Hematopoietic multipotent progenitor cell treated with erythropoietin and hydrocortisone succinate and interleukin-3 and kit ligand, for 17 days (in vitro differentiated cells): ENCODE measurements around the gene TNNI3.
A peak's percentile ranks its signal among the peaks of the same experiment; 100 is the strongest.
"Not testable (repeated sequence)": the region's sequence is repeated elsewhere in the genome, so short reads cannot be mapped to it uniquely, and the experiment has no call there.

Source experiments
- DNase-seq: peaks from one replicate; pipeline ENCODE4 v3.0.0-alpha.2; 2015; ENCODE audit warnings: low spot score

Gene TNNI3

GRCh38 chr19:55173186-55173713, 15.7 kb upstream of the TNNI3 start:
- no peak for DNase-seq

GRCh38 chr19:55172741-55173140, 15.2 kb upstream of the TNNI3 start:
- DNase-seq, result no peak

GRCh38 chr19:55172318-55172717, 14.8 kb upstream of the TNNI3 start:
- not testable (repeated sequence) for DNase-seq

GRCh38 chr19:55171440-55171839, 13.9 kb upstream of the TNNI3 start:
- DNase-seq, result no peak

- no peak for DNase-seq
These were observed 11.6 kb upstream of the TNNI3 start for GRCh38 chr19:55169136-55169535.

DNA sequence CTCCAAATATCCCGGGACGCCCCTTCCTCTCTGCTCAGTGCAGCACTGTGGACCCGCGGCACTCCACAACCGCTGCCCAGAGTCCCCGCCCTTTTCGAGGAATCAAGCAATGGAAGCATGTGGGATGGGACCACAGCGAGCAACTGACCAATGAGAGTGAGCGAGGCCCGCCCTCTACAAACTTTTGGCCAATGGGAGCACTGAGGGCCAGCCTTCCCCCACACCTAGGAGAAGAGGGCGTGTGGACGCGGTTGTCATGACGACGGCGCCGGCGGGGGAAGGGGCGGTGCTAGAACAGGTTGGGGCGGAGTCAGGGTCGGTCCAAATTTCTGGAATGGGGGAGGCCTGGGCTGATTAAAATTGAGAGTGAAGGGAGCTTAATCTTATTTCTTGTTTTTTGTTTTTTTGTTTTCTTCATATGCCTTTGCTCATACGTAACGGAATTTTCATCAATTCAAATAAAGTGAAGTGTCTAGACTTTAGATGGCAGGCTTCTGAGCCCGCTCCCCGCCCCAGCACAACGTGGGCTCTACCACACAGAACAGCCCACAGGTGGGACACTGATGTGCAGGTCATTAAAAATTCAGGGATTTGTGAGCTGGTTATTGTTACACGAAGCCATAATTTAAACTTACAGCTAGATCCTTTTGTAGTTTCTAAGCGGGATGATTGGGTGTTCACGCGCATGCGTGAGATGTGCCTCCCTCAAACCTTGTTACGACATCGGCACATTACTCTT, 9.2 kb upstream of the TNNI3 start, which contains the start of gene DNAAF3:
Gene DNAAF3 (minus strand): TSS at position 84 of the 739 bp plus-strand sequence. CDS start 200 bp downstream, outside the sequence.
- peak; percentile 89 for DNase-seq

DNA sequence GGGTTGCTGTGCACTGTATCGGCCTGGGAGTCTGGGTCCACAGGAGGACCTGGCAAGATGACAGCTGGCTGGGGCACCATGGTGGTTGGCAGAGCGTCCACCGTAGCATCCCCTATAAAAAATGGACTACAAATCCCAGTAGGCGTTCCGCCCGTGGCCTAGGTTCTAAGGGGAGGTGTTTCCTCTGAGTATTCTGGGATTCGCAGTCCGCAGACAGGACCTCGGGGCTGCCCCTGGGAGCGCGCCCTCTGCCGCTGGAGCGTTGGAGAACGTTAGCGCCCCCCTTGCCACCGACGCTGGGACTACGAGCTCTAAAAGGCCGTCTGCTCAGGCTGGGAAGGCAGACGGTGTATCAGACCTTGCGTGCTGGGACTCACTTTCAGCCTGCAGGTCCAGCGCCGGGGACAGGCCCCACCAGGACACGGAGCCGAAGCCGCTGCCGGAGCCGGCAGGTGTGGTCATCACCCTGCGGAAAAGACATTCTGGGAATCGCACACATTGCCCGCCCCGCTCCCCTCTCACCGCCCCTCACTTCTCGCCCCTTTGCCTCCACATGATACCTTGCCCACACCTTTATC, 8.5 kb upstream of the TNNI3 start:
- DNase-seq, result peak; percentile 32

- no peak for DNase-seq
These were observed 4.2 kb upstream of the TNNI3 start for GRCh38 chr19:55161571-55162322.

- DNase-seq, result no peak
These were observed 3.4 kb upstream of the TNNI3 start for GRCh38 chr19:55160986-55161365.

- DNase-seq, result peak; percentile 93
These were observed 2.8 kb upstream of the TNNI3 start for GRCh38 chr19:55160128-55160985.

DNA sequence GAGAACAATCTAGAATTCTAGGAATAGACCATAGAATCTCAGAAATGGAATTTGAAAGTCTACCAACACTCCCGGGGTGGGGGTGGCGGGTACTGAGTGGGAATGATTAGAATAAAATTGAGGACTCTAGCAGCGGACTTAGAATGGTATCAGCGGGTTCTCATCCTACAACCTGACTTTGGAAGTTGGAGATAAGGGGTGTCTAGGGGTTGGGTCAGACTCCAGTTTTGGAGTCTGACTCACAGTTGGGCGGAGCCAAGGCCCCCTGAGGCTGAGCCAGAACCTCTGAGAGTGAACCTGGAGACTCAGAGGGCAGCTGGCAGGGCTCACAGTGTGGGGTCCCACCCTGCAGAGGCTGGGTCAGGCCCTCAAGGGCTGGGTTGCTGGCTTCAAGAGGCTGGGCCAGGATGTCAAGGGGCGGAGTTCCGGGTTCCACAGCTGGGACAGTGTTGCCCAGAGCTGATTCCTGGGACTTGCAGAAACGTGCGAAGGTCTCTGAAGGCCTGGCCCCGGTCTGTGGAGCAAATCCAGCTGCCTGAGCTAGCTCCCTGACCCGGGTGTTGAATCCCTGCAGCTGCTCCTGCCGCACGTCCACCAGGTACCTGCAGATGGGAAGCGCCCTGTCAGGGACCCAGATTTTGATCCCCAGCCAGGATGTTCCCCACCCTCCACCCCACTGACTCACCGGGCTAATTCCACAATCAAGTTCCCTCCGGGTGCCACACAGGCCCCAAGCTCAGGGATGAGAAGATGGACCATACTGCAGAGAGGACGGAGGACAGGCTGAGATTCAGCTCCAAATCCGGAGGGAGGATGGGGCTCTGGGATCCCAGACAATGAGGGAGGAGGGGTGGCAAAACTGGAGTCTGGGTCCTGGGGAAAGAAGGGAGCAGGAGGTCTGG, 1.6 kb upstream of the TNNI3 start:
- peak; percentile 82 for DNase-seq

DNA sequence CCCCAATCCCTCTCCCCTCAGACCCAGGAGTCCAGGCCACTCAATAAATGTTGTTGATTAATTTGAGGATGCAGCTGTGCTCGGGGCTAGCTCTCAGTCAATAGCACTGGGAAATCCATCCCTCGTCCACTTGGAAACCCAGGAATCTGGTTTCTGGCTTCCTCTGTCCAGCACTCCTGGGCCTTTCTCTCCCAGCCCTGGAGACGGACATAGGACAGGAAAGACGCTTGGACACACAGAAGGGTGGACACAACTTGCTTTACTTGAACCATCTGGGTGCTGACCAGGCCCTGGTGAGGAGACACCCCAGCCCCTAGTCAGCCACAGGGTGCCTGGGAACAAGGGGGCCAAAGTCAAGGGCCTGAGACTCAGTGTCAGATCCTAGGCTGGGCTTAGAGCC, 891 bp upstream of the TNNI3 start:
- no peak for DNase-seq

GRCh38 chr19:55156202-55157063, 1.1 kb downstream of the TNNI3 start:
- DNase-seq, result peak; percentile 44

GRCh38 chr19:55155784-55156183, 1.7 kb downstream of the TNNI3 start:
- DNase-seq, result not testable (repeated sequence)

GRCh38 chr19:55153652-55154264, 3.8 kb downstream of the TNNI3 start:
- DNase-seq, result no peak

GRCh38 chr19:55152017-55152416, 5.5 kb downstream of the TNNI3 start:
- no peak for DNase-seq

DNA sequence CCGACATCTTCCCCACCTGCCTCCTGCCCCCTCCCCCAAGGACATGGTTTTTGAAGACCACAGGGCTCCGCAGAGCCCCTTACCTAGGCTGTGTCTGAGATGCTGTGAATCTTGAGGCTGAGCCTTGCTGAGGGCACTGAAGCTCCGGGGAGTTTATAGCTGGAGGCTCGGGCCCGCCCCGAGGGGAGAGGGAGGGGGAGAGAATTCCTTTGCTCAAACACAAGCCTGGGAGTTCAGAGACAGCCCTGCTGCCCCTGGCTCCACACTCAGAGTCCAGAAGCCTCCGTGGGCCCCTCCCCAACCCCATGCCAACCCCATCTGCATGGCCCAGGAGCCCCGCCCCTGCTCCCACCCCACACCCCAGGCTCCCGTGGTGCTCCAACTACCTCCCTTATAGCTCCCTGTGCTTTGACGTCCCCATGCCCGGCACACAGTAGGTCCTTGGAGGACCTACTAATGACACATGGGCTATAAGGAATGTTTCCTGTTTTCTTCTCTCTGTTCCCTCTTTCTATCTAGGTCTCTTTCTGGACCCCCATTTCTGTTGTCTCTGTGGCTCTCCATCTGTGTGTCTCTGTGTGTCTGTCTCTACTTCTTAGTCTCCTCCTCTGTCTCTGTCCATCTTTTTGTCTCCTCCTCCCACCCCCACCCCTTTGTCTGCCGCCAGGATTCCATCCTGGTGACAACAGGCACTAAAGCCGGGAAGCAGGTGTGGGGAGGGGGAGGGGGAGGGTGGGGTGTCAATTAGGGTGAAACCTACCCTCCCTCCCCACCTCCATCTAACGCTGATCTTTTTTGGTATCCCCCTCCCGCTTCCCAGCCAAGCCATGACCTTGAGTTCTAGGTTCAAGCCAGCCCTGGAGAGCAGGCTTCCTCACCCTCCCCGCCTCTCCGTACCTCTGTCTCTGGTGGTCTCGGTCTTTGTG, 8.2 kb downstream of the TNNI3 start, which contains the start of gene TNNT1:
Gene TNNT1 (minus strand): TSS at position 129 of the 926 bp plus-strand sequence. CDS start 2,049 bp downstream, outside the sequence.
- no peak for DNase-seq
